Neuronal stem cell (in vitro differentiated cells): Measurements from ENCODE around the gene DENND2A.
"Not testable (repeated sequence)": the region's sequence is repeated elsewhere in the genome, so short reads cannot be mapped to it uniquely, and the experiment has no call there.

Experiments
- DNase-seq: peaks from one replicate; pipeline ENCODE4 v3.0.0-alpha.2; 2013; ENCODE audit warnings: low spot score
- H2AFZ ChIP-seq: one replicate; pipeline ENCODE4 v1.6.1; 2013; ENCODE audit warnings: mild to moderate bottlenecking, low read length, inconsistent platforms
- H2AK5ac ChIP-seq: 2 replicates; pipeline ENCODE4 v1.6.1; 2013; ENCODE audit warnings: low read depth, mild to moderate bottlenecking, inconsistent platforms, low read length, moderate library complexity, mixed read lengths
- H2BK120ac ChIP-seq: 2 replicates; pipeline ENCODE4 v1.6.1; 2013; ENCODE audit warnings: low read depth, mild to moderate bottlenecking, inconsistent platforms, low read length, moderate library complexity, mixed read lengths
- H2BK12ac ChIP-seq: one replicate; pipeline ENCODE4 v1.6.1; 2013; ENCODE audit warnings: low read length, inconsistent platforms
- H2BK15ac ChIP-seq: 2 replicates; pipeline ENCODE4 v1.6.1; 2013; ENCODE audit warnings: mild to moderate bottlenecking, low read length, inconsistent platforms, mixed read lengths
- H2BK5ac ChIP-seq: one replicate; pipeline ENCODE4 v1.6.1; 2013; ENCODE audit warnings: inconsistent platforms, mild to moderate bottlenecking, low read length, moderate library complexity
- H3K14ac ChIP-seq: one replicate; pipeline ENCODE4 v1.6.1; 2013; ENCODE audit warnings: low read length, inconsistent platforms
- H3K18ac ChIP-seq: 2 replicates; pipeline ENCODE4 v1.6.1; 2013; ENCODE audit warnings: low read length, inconsistent platforms
- H3K23ac ChIP-seq: 2 replicates; pipeline ENCODE4 v1.6.1; 2013; ENCODE audit warnings: low read depth, mild to moderate bottlenecking, mixed read lengths, low read length, inconsistent platforms; ENCODE audit not compliant: poor library complexity
- H3K27ac ChIP-seq: replicated peaks from 3 replicates; pipeline ENCODE4 v1.5.1; 2013; ENCODE audit warnings: low read length, inconsistent platforms
- H3K27me3 ChIP-seq, 3 experiments: 2 replicates each; pipeline ENCODE4 v1.6.1; 2013; ENCODE audit warnings: low read length in 3 of 3, mild to moderate bottlenecking in 2 of 3, inconsistent platforms in 1 of 3, low read depth in 1 of 3, mixed read lengths in 1 of 3, moderate library complexity in 1 of 3; ENCODE audit not compliant: control insufficient read depth in 3 of 3, insufficient read depth in 3 of 3
- H3K36me3 ChIP-seq, 2 donors: replicated peaks in 1 of 2; 2 replicates each; pipeline ENCODE4 v1.6.1; 2013; ENCODE audit warnings: low read length in 2 of 2; ENCODE audit not compliant: control insufficient read depth in 2 of 2, insufficient read depth in 2 of 2
- H3K4ac ChIP-seq: 2 replicates; pipeline ENCODE4 v1.6.1; 2013; ENCODE audit warnings: inconsistent platforms, mild to moderate bottlenecking, low read length, moderate library complexity
- H3K4me1 ChIP-seq, 2 donors: 1 replicate in 1 of 2; 2 replicates in 1 of 2; pipeline ENCODE4 v1.6.1; 2013; ENCODE audit warnings: low read length in 2 of 2, low read depth in 1 of 2; ENCODE audit not compliant: control insufficient read depth in 2 of 2, insufficient read depth in 1 of 2
- H3K4me2 ChIP-seq: one replicate; pipeline ENCODE4 v1.6.1; 2013; ENCODE audit warnings: mild to moderate bottlenecking, low read length, inconsistent platforms; ENCODE audit not compliant: insufficient read depth, poor library complexity, severe bottlenecking
- H3K4me3 ChIP-seq, 2 donors: 2 replicates each; pipeline ENCODE4 v1.5.1; 2013; ENCODE audit warnings: low read length in 2 of 2, mild to moderate bottlenecking in 2 of 2, inconsistent platforms in 1 of 2, moderate library complexity in 1 of 2
- H3K79me1 ChIP-seq: one replicate; pipeline ENCODE4 v1.6.1; 2013; ENCODE audit warnings: low read depth, mild to moderate bottlenecking, inconsistent platforms, low read length, moderate library complexity
- H3K9ac ChIP-seq: one replicate; pipeline ENCODE4 v1.6.1; 2013; ENCODE audit warnings: mild to moderate bottlenecking, low read depth, low read length, inconsistent platforms; ENCODE audit not compliant: poor library complexity
- H3K9me3 ChIP-seq, 2 donors: replicated peaks in 1 of 2; 2 replicates each; pipeline versions ENCODE3 to v1.6.1; 2013; ENCODE audit warnings: low read length in 2 of 2, mild to moderate bottlenecking in 2 of 2, inconsistent platforms in 1 of 2, low read depth in 1 of 2, mixed read lengths in 1 of 2, moderate library complexity in 1 of 2; ENCODE audit not compliant: control insufficient read depth in 2 of 2, insufficient read depth in 1 of 2
- H4K8ac ChIP-seq: one replicate; pipeline ENCODE4 v1.6.1; 2013; ENCODE audit warnings: low read depth, mild to moderate bottlenecking, inconsistent platforms, low read length, moderate library complexity
- H4K91ac ChIP-seq: one replicate; pipeline ENCODE4 v1.6.1; 2013; ENCODE audit warnings: low read length, low read depth, mild to moderate bottlenecking, inconsistent platforms; ENCODE audit not compliant: poor library complexity
- whole genome bisulfite sequencing, 2 donors: extraction: QIAGEN DNeasy Blood & Tissue Kit; methylation state at CpG; one replicate each; pipeline ENCODE4 v1.1.7; 2013; ENCODE audit warnings: missing lambda C conversion rate in 2 of 2, mixed read lengths in 1 of 2; ENCODE audit not compliant: insufficient read length in 2 of 2, insufficient replicate concordance in 1 of 2; ENCODE audit errors: extremely low coverage in 2 of 2; 5-methylcytosine and 5-hydroxymethylcytosine counted together

DENND2A gene

GRCh38 chr7:140570120-140570519, 70.5 kb downstream of the DENND2A start:
- Histone ChIP-seq H3K79me1 (no peaks in the 10 kb centered on the region), H2BK120ac (no peak overlapping the region), H3K18ac (peak overlapping the region; percentile 44), H2BK15ac (no peak overlapping the region), H3K36me3 (peaks cover 39 to 83% of the 10 kb centered on the region in 2 donors), H3K27ac (no peak overlapping the region), H3K9me3 (peaks cover 0 to 1% of the 10 kb centered on the region in 2 donors), H2AK5ac (no peak overlapping the region), H2BK12ac (no peak overlapping the region), H3K27me3 (no peaks in the 10 kb centered on the region), H3K4ac (no peak overlapping the region), H2BK5ac (no peak overlapping the region), H3K23ac (no peak overlapping the region), H2AFZ (no peak overlapping the region), H3K9ac (no peak overlapping the region), H4K8ac (no peak overlapping the region), H3K4me2 (no peak overlapping the region), H4K91ac (no peak overlapping the region), H3K14ac (no peak overlapping the region), H3K4me3 (no peak overlapping the region), H3K4me1 (peaks cover 0 to under 1% of the 10 kb centered on the region in 2 donors)
- WGBS, 2 donors, result no CpG with 5 or more reads among the region's 10 CpGs
- no peak for DNase-seq

DNA sequence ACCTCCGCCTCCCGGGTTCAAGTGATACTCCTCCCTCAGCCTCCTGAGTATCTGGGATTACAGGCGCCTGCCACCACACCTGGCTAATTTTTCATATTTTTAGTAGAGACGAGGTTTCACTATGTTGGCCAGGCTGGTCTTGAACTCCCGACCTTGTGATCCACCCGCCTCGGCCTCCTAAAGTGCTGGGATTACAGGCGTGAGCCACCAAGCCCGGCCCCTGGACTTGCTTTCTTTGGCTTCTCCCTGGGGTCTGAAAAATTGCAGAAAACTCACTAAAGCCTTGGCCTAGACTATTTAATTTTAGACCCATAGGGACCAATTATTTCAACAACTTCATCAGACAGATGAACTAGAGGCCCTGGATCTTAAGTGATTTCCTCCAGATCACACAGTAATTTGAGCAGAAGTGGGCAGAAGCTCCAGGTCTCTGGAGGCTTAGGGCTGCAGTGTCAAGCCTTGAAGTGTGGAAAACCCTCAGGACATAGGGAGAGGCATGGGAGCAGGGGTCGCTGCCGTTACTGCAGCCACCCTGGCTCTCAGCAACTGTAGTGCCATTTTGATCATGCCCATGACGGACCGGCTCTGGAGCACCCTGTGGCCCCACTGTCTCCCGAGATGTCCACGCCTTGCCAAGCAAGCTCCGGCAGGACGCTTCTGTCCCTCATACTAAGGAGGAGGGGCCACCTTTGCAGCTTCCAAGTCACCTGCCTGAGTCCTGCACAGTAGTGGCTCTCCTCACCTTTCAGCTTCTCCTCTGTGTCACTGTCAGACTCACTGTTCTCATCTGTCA, 72.4 kb downstream of the DENND2A start:
- H3K4me2 ChIP-seq, result no peak overlapping the region
- no peak overlapping the region for H2AFZ ChIP-seq
- H3K36me3 ChIP-seq, result peaks cover 30 to 83% of the 10 kb centered on the region in 2 donors
- H3K4ac ChIP-seq, result no peak overlapping the region
- WGBS, 2 donors, result no CpG with 5 or more reads among the region's 17 CpGs
- H3K27ac ChIP-seq, result no peak overlapping the region
- no peak for DNase-seq
- H3K23ac ChIP-seq, result no peak overlapping the region
- no peak overlapping the region for H2BK5ac ChIP-seq
- no peak overlapping the region for H3K18ac ChIP-seq
- no peak overlapping the region for H2BK12ac ChIP-seq
- H3K4me3 ChIP-seq, result no peak overlapping the region
- no peak overlapping the region for H2BK120ac ChIP-seq
- no peaks in the 10 kb centered on the region for H3K79me1 ChIP-seq
- no peak overlapping the region for H2AK5ac ChIP-seq
- H2BK15ac ChIP-seq, result no peak overlapping the region
- H3K27me3 ChIP-seq, result no peaks in the 10 kb centered on the region
- no peak overlapping the region for H4K91ac ChIP-seq
- H3K9ac ChIP-seq, result no peak overlapping the region
- H3K14ac ChIP-seq, result no peak overlapping the region
- H3K9me3 ChIP-seq, result peaks cover 0 to 1% of the 10 kb centered on the region in 2 donors
- H4K8ac ChIP-seq, result no peak overlapping the region
- peaks cover 6 to 10% of the 10 kb centered on the region in 2 donors for H3K4me1 ChIP-seq

- peaks cover 26 to 80% of the 10 kb centered on the region in 2 donors for H3K36me3 ChIP-seq
- not testable (repeated sequence) for H4K91ac ChIP-seq, H3K4me2 ChIP-seq, H2AFZ ChIP-seq, H3K18ac ChIP-seq, H2BK120ac ChIP-seq, H3K79me1 ChIP-seq, H3K23ac ChIP-seq, H2AK5ac ChIP-seq, H3K27ac ChIP-seq, H3K4ac ChIP-seq, DNase-seq, H2BK12ac ChIP-seq, H3K14ac ChIP-seq, H2BK15ac ChIP-seq, H2BK5ac ChIP-seq, H4K8ac ChIP-seq, H3K9ac ChIP-seq, H3K4me3 ChIP-seq, H3K27me3 ChIP-seq, H3K9me3 ChIP-seq
- no CpG with 5 or more reads among the region's 6 CpGs for WGBS, 2 donors
- peaks cover 9 to 14% of the 10 kb centered on the region in 2 donors for H3K4me1 ChIP-seq
These were observed 74.4 kb downstream of the DENND2A start for GRCh38 chr7:140566186-140566585.

- not testable (repeated sequence) for DNase-seq, H3K9me3 ChIP-seq, H2BK5ac ChIP-seq, H2AFZ ChIP-seq, H2AK5ac ChIP-seq, H3K14ac ChIP-seq, H2BK120ac ChIP-seq, H3K27ac ChIP-seq, H3K23ac ChIP-seq, H3K4ac ChIP-seq, H3K27me3 ChIP-seq, H3K18ac ChIP-seq, H3K4me2 ChIP-seq, H3K9ac ChIP-seq, H3K79me1 ChIP-seq, H4K91ac ChIP-seq, H2BK12ac ChIP-seq, H3K4me3 ChIP-seq, H2BK15ac ChIP-seq, H4K8ac ChIP-seq
- no CpG with 5 or more reads among the region's 5 CpGs for WGBS, 2 donors
- peaks cover 9 to 14% of the 10 kb centered on the region in 2 donors for H3K4me1 ChIP-seq
- H3K36me3 ChIP-seq, result peaks cover 26 to 82% of the 10 kb centered on the region in 2 donors
These were observed 74.9 kb downstream of the DENND2A start for GRCh38 chr7:140565761-140566160.
